HepG2 (cell line): ENCODE results near the gene GPRC5B. TPM values are rescaled to one million over a fixed set of nuclear protein-coding genes. Genes with fewer than 3 reads are reported as not detected.

Source experiments
- ATAC-seq: fragments of 200-7000 bp; cut with Tn5 transposase; 3 replicates; pipeline ENCODE4 v1.9.1; 2020; ENCODE audit warnings: mild to moderate bottlenecking, moderate library complexity
- BruUV-seq: library from RNA; stranded (reverse); fragments of 400-500 nt; replicated peaks from 2 replicates; lab custom pipeline; 2021; lab: Mats Ljungman, UMichigan
- CTCF ChIA-PET: fragments of 300-600 bp; formaldehyde crosslinking; extraction: SDS; loops from one replicate; lab custom pipeline; 2021; ENCODE audit warnings: low total read pairs, inconsistent platforms, low intra/inter-chr PET ratio; lab: Yijun Ruan, JAX
- POLR2A ChIA-PET: fragments of 350-600 bp; sonication (Branson Sonifier 250); formaldehyde crosslinking; loops from one replicate; lab custom pipeline; 2020; ENCODE audit warnings: antibody characterized with exemption, inconsistent platforms; lab: Yijun Ruan, JAX
- DNase-seq: peaks from one replicate; pipeline ENCODE4 v3.0.0-alpha.2; 2015; ENCODE audit warnings: low spot score
- FAIRE-seq: peaks from 3 replicates; lab custom pipeline; 2011; peaks lifted over from hg19 to GRCh38; lab: Jason Lieb, UNC
- H2AFZ ChIP-seq: one replicate; pipeline ENCODE4 v1.6.1; 2011; ENCODE audit warnings: low read length, inconsistent platforms
- H3K27ac ChIP-seq: fragments of 300-600 bp; 3 replicates; pipeline ENCODE4 v1.8.0; 2011; ENCODE audit warnings: mixed run types, mild to moderate bottlenecking, mixed read lengths, low read length, inconsistent platforms; ENCODE audit not compliant: insufficient read depth; ENCODE audit errors: extremely low read length
- H3K27me3 ChIP-seq, 2 experiments: fragments of 200-600 bp in 1 of 2; 2 replicates in 1 of 2; 3 replicates in 1 of 2; pipeline versions ENCODE4 v1.6.0 to v1.8.0; 2011; ENCODE audit warnings: low read length in 2 of 2, mild to moderate bottlenecking in 2 of 2, moderate library complexity in 2 of 2, inconsistent platforms in 1 of 2; ENCODE audit not compliant: insufficient read depth in 2 of 2, control insufficient read depth in 1 of 2
- H3K36me3 ChIP-seq, 2 experiments: fragments of 200-600 bp in 1 of 2; replicated peaks in 1 of 2; 2 replicates in 1 of 2; 3 replicates in 1 of 2; pipeline versions ENCODE4 v1.5.1 to v1.8.0; 2011; ENCODE audit warnings: low read length in 2 of 2, inconsistent platforms in 1 of 2; ENCODE audit not compliant: insufficient read depth in 2 of 2, control insufficient read depth in 1 of 2
- H3K4me1 ChIP-seq: 2 replicates; pipeline ENCODE4 v1.5.1; 2012; ENCODE audit warnings: low read length, inconsistent platforms; ENCODE audit not compliant: insufficient read depth
- H3K4me2 ChIP-seq: 2 replicates; pipeline ENCODE4 v1.6.0; 2011; ENCODE audit warnings: low read depth, low read length, inconsistent platforms
- H3K4me3 ChIP-seq, 3 experiments: fragments of 200-600 bp in 1 of 3; sonication (generic), shearing (Covaris generic) in 1 of 3; replicated peaks in 1 of 3; 2 replicates each; pipeline ENCODE4 v1.5.1; 2011 to 2016; ENCODE audit warnings: low read length in 3 of 3, inconsistent platforms in 2 of 3, low read depth in 2 of 3, mild to moderate bottlenecking in 2 of 3, control low read depth in 1 of 3, mixed read lengths in 1 of 3; ENCODE audit not compliant: insufficient read depth in 1 of 3
- H3K79me2 ChIP-seq: one replicate; pipeline ENCODE4 v1.6.1; 2011; ENCODE audit warnings: low read length, inconsistent platforms; ENCODE audit not compliant: insufficient read depth
- H3K9ac ChIP-seq: 2 replicates; pipeline ENCODE4 v1.6.0; 2011; ENCODE audit warnings: mild to moderate bottlenecking, low read depth, low read length, inconsistent platforms; ENCODE audit not compliant: insufficient read depth
- H3K9me3 ChIP-seq: 2 replicates; pipeline ENCODE4 v1.5.1; 2012; ENCODE audit warnings: mild to moderate bottlenecking, low read length
- H4K20me1 ChIP-seq: 2 replicates; pipeline ENCODE4 v1.6.0; 2011; ENCODE audit warnings: inconsistent platforms, mild to moderate bottlenecking, low read length, moderate library complexity; ENCODE audit not compliant: insufficient read depth
- CAMTA2 ChIP-seq: sonication (generic); formaldehyde crosslinking; IDR thresholded peaks from 2 replicates; pipeline ENCODE4 v1.4.0; 2020; ENCODE audit warnings: mild to moderate bottlenecking, missing genetic modification reagents, borderline replicate concordance
- KDM4B ChIP-seq: sonication (generic); formaldehyde crosslinking; IDR thresholded peaks from 2 replicates; pipeline ENCODE4 v1.4.0; 2020; ENCODE audit warnings: missing genetic modification reagents
- PBX3 ChIP-seq: sonication (generic); formaldehyde crosslinking; IDR thresholded peaks from 2 replicates; pipeline ENCODE4 v1.8.1; 2023; ENCODE audit warnings: missing genetic modification reagents, inconsistent platforms, borderline replicate concordance
- PHF8 ChIP-seq: sonication (generic); formaldehyde crosslinking; IDR thresholded peaks from 2 replicates; pipeline ENCODE4 v1.5.0; 2020; ENCODE audit warnings: missing genetic modification reagents
- ZBTB7A ChIP-seq: sonication (generic); formaldehyde crosslinking; IDR thresholded peaks from 2 replicates; pipeline ENCODE4 v1.8.0; 2022; ENCODE audit warnings: mild to moderate bottlenecking, missing genetic modification reagents
- ZC3H13 ChIP-seq: sonication (generic); formaldehyde crosslinking; IDR thresholded peaks from 2 replicates; pipeline ENCODE4 v1.8.1; 2023; ENCODE audit warnings: mild to moderate bottlenecking, missing genetic modification reagents, moderate library complexity
- ZFP41 ChIP-seq: sonication (generic); formaldehyde crosslinking; IDR thresholded peaks from 2 replicates; pipeline ENCODE4 v1.4.0; 2020; ENCODE audit warnings: mild to moderate bottlenecking, missing genetic modification reagents, borderline replicate concordance
- ZNF12 ChIP-seq: sonication (generic); formaldehyde crosslinking; IDR thresholded peaks from 2 replicates; pipeline ENCODE4 v1.5.0; 2020; ENCODE audit warnings: missing genetic modification reagents
- ZNF225 ChIP-seq: sonication (generic); formaldehyde crosslinking; IDR thresholded peaks from 2 replicates; pipeline ENCODE4 v1.4.0; 2020; ENCODE audit warnings: mild to moderate bottlenecking, missing genetic modification reagents
- ZNF670 ChIP-seq: sonication (generic); formaldehyde crosslinking; IDR thresholded peaks from 2 replicates; pipeline ENCODE4 v1.8.0; 2022; ENCODE audit warnings: mild to moderate bottlenecking, missing genetic modification reagents, borderline replicate concordance
- ZNF776 ChIP-seq: sonication (generic); formaldehyde crosslinking; IDR thresholded peaks from 2 replicates; pipeline ENCODE4 v1.4.0; 2020; ENCODE audit warnings: mild to moderate bottlenecking, missing genetic modification reagents
- ZNF788 ChIP-seq: sonication (generic); formaldehyde crosslinking; IDR thresholded peaks from 2 replicates; pipeline ENCODE4 v1.5.0; 2020; ENCODE audit warnings: mild to moderate bottlenecking, missing genetic modification reagents, borderline replicate concordance
- WGBS: methylation state at CpG from one replicate; pipeline ENCODE4 v1.1.6; 2017; ENCODE audit warnings: low lambda C conversion rate; 5-methylcytosine and 5-hydroxymethylcytosine counted together
- in situ Hi-C: cut with HindIII; loops from 2 replicates; pipeline ENCODE4 v1.10.0; 2017; ENCODE audit warnings: low pct_unique_long_range_greater_than_20kb; ENCODE audit not compliant: extremely low pct_ligation_motif_present
- intact Hi-C: fragments of 100-400 bp; cut with micrococcal nuclease; formaldehyde crosslinking; loops from one replicate; pipeline ENCODE4 v1.10.0; 2022; ENCODE audit not compliant: unreplicated experiment
- polyA plus RNA-seq, 8 experiments: library from polyadenylated mRNA; depleted of rRNA in 3 of 8; stranded (reverse) in 7 of 8; unstranded in 1 of 8; fragments of >200 nt; fragmentation: Illumina TruSeq in 4 of 8; extraction: Trizol in 4 of 8; gene quantifications; 2 replicates each; pipeline versions ENCODE4 v1.2.1 to v1.2.3, GENCODE V29; 2011 to 2016; ENCODE audit warnings: low read depth in 4 of 8, missing spikeins in 1 of 8, mixed read lengths in 1 of 8; ENCODE audit not compliant: insufficient read depth in 1 of 8
- total RNA-seq, 5 experiments: library from RNA; depleted of rRNA; stranded (reverse); fragments of >200 nt; fragmentation: Illumina TruSeq; extraction: Trizol; gene quantifications; 2 replicates each; pipeline ENCODE4 v1.2.3, GENCODE V29; 2016; ENCODE audit warnings: low read depth in 1 of 5

GPRC5B gene
- total and polyA plus RNA-seq, 2 of the 13 experiments (the other 11 are each of a cell fraction or from before 2014, with no cell fraction given) = 0.46 to 0.53 TPM

GRCh38 chr16:19817875-19818274 is 66.8 kb downstream of the GPRC5B start:
- no peak for TF ChIP-seq ZNF225
- no peak for TF ChIP-seq ZNF12 (CRISPR knock-in tag)
- no peak for TF ChIP-seq ZNF670
- TF ChIP-seq ZC3H13 = no peak
- no peak for TF ChIP-seq KDM4B (CRISPR knock-in tag)
- no peak for TF ChIP-seq CAMTA2
- no peak for TF ChIP-seq ZNF788 (CRISPR knock-in tag)
- Histone ChIP-seq H3K27me3 (no peaks in the 10 kb centered on the region), H3K36me3 (no peaks in the 10 kb centered on the region), H3K4me1 (0 out of 2 replicates have a peak, but pooled peaks cover 5% of the 10 kb centered on the region), H3K9me3 (peaks cover 4% of the 10 kb centered on the region), H3K9ac (no peak overlapping the region), H3K4me3 (no peak overlapping the region), H4K20me1 (no peaks in the 10 kb centered on the region), H3K27ac (no peak overlapping the region), H3K4me2 (no peak overlapping the region), H2AFZ (no peak overlapping the region), H3K79me2 (no peaks in the 10 kb centered on the region)
- CTCF ChIA-PET = no interaction called here
- no TSS peak for BruUV-seq
- FAIRE-seq = peak; percentile 37
- DNase-seq = no peak
- in situ Hi-C loops = no loop called here
- 65% methylated on average over 7 of the region's 7 CpGs for WGBS
- ATAC-seq = no peak
- intact Hi-C loops = no loop called here
- POLR2A ChIA-PET = no interaction called here

- Histone ChIP-seq H3K27ac (no peak overlapping the region), H3K4me3 (no peak overlapping the region), H3K36me3 (no peaks in the 10 kb centered on the region), H3K9me3 (peaks cover 6% of the 10 kb centered on the region), H4K20me1 (no peaks in the 10 kb centered on the region), H3K9ac (no peak overlapping the region), H2AFZ (no peak overlapping the region), H3K4me1 (0 out of 2 replicates have a peak, but pooled peaks cover 5% of the 10 kb centered on the region), H3K27me3 (no peaks in the 10 kb centered on the region), H3K4me2 (no peak overlapping the region), H3K79me2 (no peaks in the 10 kb centered on the region)
- no TSS peak for BruUV-seq
- in situ Hi-C loops (no loop called here), intact Hi-C loops (no loop called here)
- CTCF ChIA-PET = no interaction called here
- TF ChIP-seq ZBTB7A (no peak), ZFP41 (CRISPR knock-in tag) (no peak), ZNF776 (CRISPR knock-in tag) (no peak), PHF8 (CRISPR knock-in tag) (no peak), PBX3 (CRISPR knock-in tag) (no peak)
- POLR2A ChIA-PET = no interaction called here
- 55% methylated on average over 3 of the region's 3 CpGs for WGBS
- FAIRE-seq (no peak), DNase-seq (no peak), ATAC-seq (no peak)
Measured at GRCh38 chr16:19817122-19817521, 67.5 kb downstream of the GPRC5B start.
